H1 (cell line): ENCODE data around the gene IL6ST. TPM values are rescaled to one million over a fixed set of nuclear protein-coding genes. Genes with fewer than 3 reads are reported as not detected.

Source experiments
- CTCF ChIA-PET: fragments of 300-600 bp; sonication (Branson Sonifier 250); formaldehyde crosslinking; loops from one replicate; lab custom pipeline; 2021; ENCODE audit not compliant: partially characterized antibody; lab: Charles Lee
- POLR2A ChIA-PET: fragments of 300-600 bp; sonication (Branson Sonifier 250); formaldehyde crosslinking; loops from one replicate; lab custom pipeline; 2021; ENCODE audit warnings: inconsistent platforms; ENCODE audit not compliant: partially characterized antibody; lab: Charles Lee
- DNase-seq, 2 experiments: peaks; one replicate each; pipeline versions ENCODE4 v3.0.0 to v3.0.0-alpha.2; 2010 to 2022; ENCODE audit warnings: low spot score in 2 of 2, low read depth in 1 of 2, mixed read lengths in 1 of 2
- FAIRE-seq: peaks from 2 replicates; lab custom pipeline; 2011; peaks lifted over from hg19 to GRCh38; lab: Jason Lieb, UNC
- H2AFZ ChIP-seq: 2 replicates; pipeline ENCODE4 v1.8.1; 2012; ENCODE audit warnings: low read length, inconsistent platforms
- H2AK5ac ChIP-seq: 2 replicates; pipeline ENCODE4 v1.6.1; 2013; ENCODE audit warnings: low read depth, low read length
- H2BK120ac ChIP-seq: replicated peaks from 2 replicates; pipeline ENCODE3; 2013; ENCODE audit warnings: low read depth, low read length, inconsistent platforms
- H2BK12ac ChIP-seq: 2 replicates; pipeline ENCODE4 v1.6.1; 2013; ENCODE audit warnings: low read depth, low read length
- H2BK15ac ChIP-seq: 2 replicates; pipeline ENCODE4 v1.6.1; 2013; ENCODE audit warnings: low read length
- H2BK20ac ChIP-seq: 2 replicates; pipeline ENCODE4 v1.6.1; 2013; ENCODE audit warnings: low read length
- H2BK5ac ChIP-seq: 2 replicates; pipeline ENCODE4 v1.6.1; 2013; ENCODE audit warnings: low read depth, low read length
- H3K14ac ChIP-seq: 2 replicates; pipeline ENCODE4 v1.6.1; 2013; ENCODE audit warnings: inconsistent platforms; ENCODE audit not compliant: insufficient read length
- H3K18ac ChIP-seq: 2 replicates; pipeline ENCODE4 v1.6.1; 2013; ENCODE audit warnings: low read length; ENCODE audit errors: extremely low read depth
- H3K23ac ChIP-seq: 2 replicates; pipeline ENCODE4 v1.6.1; 2013; ENCODE audit warnings: inconsistent platforms; ENCODE audit not compliant: insufficient read length
- H3K23me2 ChIP-seq: 2 replicates; pipeline ENCODE4 v1.6.1; 2013; ENCODE audit warnings: low read depth, low read length
- H3K27ac ChIP-seq: 2 replicates; pipeline ENCODE4 v1.6.1; 2011; ENCODE audit warnings: low read depth, low read length, inconsistent platforms
- H3K27me3 ChIP-seq, 4 experiments: replicated peaks in 1 of 4; 1 replicate in 1 of 4; 2 replicates in 3 of 4; pipeline versions ENCODE4 v1.6.1 to v1.8.1; 2011 to 2013; ENCODE audit warnings: low read length in 3 of 4, mild to moderate bottlenecking in 3 of 4, inconsistent platforms in 2 of 4, mixed read lengths in 2 of 4, moderate library complexity in 1 of 4; ENCODE audit not compliant: control insufficient read depth in 3 of 4, insufficient read depth in 3 of 4; ENCODE audit errors: extremely low read depth in 1 of 4
- H3K36me3 ChIP-seq, 4 experiments: 2 replicates each; pipeline versions ENCODE4 v1.6.1 to v1.8.1; 2011 to 2013; ENCODE audit warnings: mild to moderate bottlenecking in 4 of 4, low read length in 3 of 4, moderate library complexity in 2 of 4, control low read depth in 1 of 4, inconsistent platforms in 1 of 4; ENCODE audit not compliant: insufficient read depth in 4 of 4, control insufficient read depth in 2 of 4
- H3K4ac ChIP-seq: replicated peaks from 2 replicates; pipeline ENCODE3; 2013; ENCODE audit warnings: low read length, low read depth, mixed read lengths, inconsistent platforms; ENCODE audit not compliant: insufficient read length
- H3K4me1 ChIP-seq, 4 experiments: replicated peaks in 1 of 4; 1 replicate in 1 of 4; 2 replicates in 3 of 4; pipeline versions ENCODE4 v1.6.1 to v1.8.1; 2011 to 2013; ENCODE audit warnings: low read length in 3 of 4, inconsistent platforms in 2 of 4, mixed read lengths in 1 of 4; ENCODE audit not compliant: insufficient read depth in 4 of 4, control insufficient read depth in 3 of 4
- H3K4me2 ChIP-seq, 2 experiments: 2 replicates each; pipeline versions ENCODE4 v1.6.1 to v1.8.1; 2011 to 2013; ENCODE audit warnings: low read depth in 2 of 2, low read length in 2 of 2, control low read depth in 1 of 2, inconsistent platforms in 1 of 2, mild to moderate bottlenecking in 1 of 2; ENCODE audit not compliant: insufficient read depth in 1 of 2
- H3K4me3 ChIP-seq, 4 experiments: fragments of 200-600, 300-600 bp in 1 of 4; sonication (generic), shearing (Covaris generic), sonication (Bioruptor Twin) in 1 of 4; 2 replicates each; pipeline versions ENCODE4 v1.5.1 to v1.8.1; 2011 to 2016; ENCODE audit warnings: low read length in 4 of 4, low read depth in 3 of 4, control low read depth in 2 of 4, inconsistent platforms in 2 of 4, mild to moderate bottlenecking in 2 of 4, mixed read lengths in 1 of 4, moderate library complexity in 1 of 4; ENCODE audit not compliant: insufficient read depth in 2 of 4; ENCODE audit errors: extremely low read depth in 1 of 4
- H3K56ac ChIP-seq: replicated peaks from 2 replicates; pipeline ENCODE3; 2013; ENCODE audit warnings: low read depth, mild to moderate bottlenecking, mixed read lengths, low read length, inconsistent platforms; ENCODE audit not compliant: insufficient read length
- H3K79me1 ChIP-seq: 2 replicates; pipeline ENCODE4 v1.6.1; 2013; ENCODE audit warnings: low read depth, low read length, control low read depth
- H3K79me2 ChIP-seq, 2 experiments: 2 replicates each; pipeline versions ENCODE4 v1.6.1 to v1.8.1; 2012 to 2013; ENCODE audit warnings: low read length in 2 of 2, mild to moderate bottlenecking in 2 of 2, inconsistent platforms in 1 of 2; ENCODE audit not compliant: insufficient read depth in 2 of 2, control insufficient read depth in 1 of 2
- H3K9ac ChIP-seq, 4 experiments: replicated peaks in 1 of 4; 1 replicate in 1 of 4; 2 replicates in 3 of 4; pipeline versions ENCODE4 v1.6.1 to v1.8.1; 2011 to 2013; ENCODE audit warnings: low read depth in 3 of 4, low read length in 3 of 4, control low read depth in 2 of 4, mild to moderate bottlenecking in 2 of 4, moderate library complexity in 2 of 4, inconsistent platforms in 1 of 4; ENCODE audit errors: extremely low read depth in 1 of 4
- H3K9me3 ChIP-seq, 2 experiments: 2 replicates each; pipeline versions ENCODE4 v1.6.1 to v1.8.1; 2012 to 2013; ENCODE audit warnings: mild to moderate bottlenecking in 2 of 2, moderate library complexity in 2 of 2, control low read depth in 1 of 2, inconsistent platforms in 1 of 2, low read depth in 1 of 2, low read length in 1 of 2, mixed read lengths in 1 of 2; ENCODE audit not compliant: insufficient read depth in 2 of 2
- H4K20me1 ChIP-seq, 2 experiments: replicated peaks in 1 of 2; 2 replicates each; pipeline versions ENCODE3 to v1.8.1; 2011 to 2013; ENCODE audit warnings: inconsistent platforms in 2 of 2, low read length in 2 of 2, mild to moderate bottlenecking in 1 of 2; ENCODE audit not compliant: insufficient read depth in 2 of 2, control insufficient read depth in 1 of 2
- H4K5ac ChIP-seq: 2 replicates; pipeline ENCODE4 v1.6.1; 2013; ENCODE audit warnings: low read length, low read depth, mixed read lengths, inconsistent platforms; ENCODE audit not compliant: insufficient read length
- H4K8ac ChIP-seq: 2 replicates; pipeline ENCODE4 v1.8.0; 2013; ENCODE audit warnings: mild to moderate bottlenecking, moderate library complexity, low read length, inconsistent platforms; ENCODE audit not compliant: insufficient read depth; ENCODE audit errors: extremely low read depth
- H4K91ac ChIP-seq: replicated peaks from 2 replicates; pipeline ENCODE3; 2013; ENCODE audit warnings: low read length, mixed read lengths, inconsistent platforms; ENCODE audit not compliant: insufficient read length
- ASH2L ChIP-seq: fragments of 200-600, 300-600 bp; sonication (generic); IDR thresholded peaks from one replicate; pipeline ENCODE4 v1.7.1; 2017; ENCODE audit warnings: low read length
- BACH1 ChIP-seq: IDR thresholded peaks from 2 replicates; pipeline ENCODE4 v1.6.1; 2012; ENCODE audit warnings: low read length, improper control_type of control experiment
- CHD1 ChIP-seq: IDR thresholded peaks from 2 replicates; pipeline ENCODE4 v1.6.1; 2012; ENCODE audit warnings: low read depth, low read length, improper control_type of control experiment
- CHD2 ChIP-seq: IDR thresholded peaks from 2 replicates; pipeline ENCODE4 v1.6.1; 2012; ENCODE audit warnings: low read length, improper control_type of control experiment
- EZH2 ChIP-seq: fragments of 200-600 bp; sonication (generic); IDR thresholded peaks from 2 replicates; pipeline ENCODE4 v1.7.1; 2012; ENCODE audit warnings: low read depth, mild to moderate bottlenecking, moderate library complexity, low read length, inconsistent platforms; ENCODE audit not compliant: severe bottlenecking
- JUND ChIP-seq: IDR thresholded peaks from 2 replicates; pipeline ENCODE4 v1.6.1; 2011; ENCODE audit warnings: mild to moderate bottlenecking, improper control_type of control experiment, low read length
- KDM1A ChIP-seq: fragments of 200-600, 300-600 bp; sonication (generic); IDR thresholded peaks from 2 replicates; pipeline ENCODE4 v1.7.1; 2016; ENCODE audit warnings: mild to moderate bottlenecking, low read length, borderline replicate concordance
- RXRA ChIP-seq: IDR thresholded peaks from 2 replicates; pipeline ENCODE4 v1.6.1; 2011; ENCODE audit warnings: low read depth, mild to moderate bottlenecking, low read length, moderate library complexity; ENCODE audit not compliant: insufficient read depth
- SIN3A ChIP-seq, 2 experiments: IDR thresholded peaks in 1 of 2; conservative IDR thresholded peaks in 1 of 2; 2 replicates each; pipeline ENCODE4 v1.6.1; 2011 to 2012; ENCODE audit warnings: low read length in 2 of 2, improper control_type of control experiment in 1 of 2, low read depth in 1 of 2, mild to moderate bottlenecking in 1 of 2
- SP2 ChIP-seq: IDR thresholded peaks from 2 replicates; pipeline ENCODE4 v1.6.1; 2012; ENCODE audit warnings: mild to moderate bottlenecking, low read length, inconsistent platforms
- WGBS, 2 experiments: shearing (Covaris generic) in 1 of 2; methylation state at CpG; one replicate each; pipeline versions ENCODE4 v1.1.6 to v1.1.7; 2013 to 2015; ENCODE audit warnings: low lambda C conversion rate in 2 of 2, mixed read lengths in 2 of 2, inconsistent platforms in 1 of 2, low coverage in 1 of 2, missing lambda C conversion rate in 1 of 2; ENCODE audit not compliant: insufficient replicate concordance in 2 of 2, insufficient coverage in 1 of 2, insufficient read length in 1 of 2; ENCODE audit errors: extremely low coverage in 1 of 2, missing lambda C conversion rate in 1 of 2; 5-methylcytosine and 5-hydroxymethylcytosine counted together
- polyA plus RNA-seq, 7 experiments: library from polyadenylated mRNA; depleted of rRNA in 3 of 7; stranded (reverse) in 5 of 7; unstranded in 2 of 7; fragments of >200 nt in 5 of 7; fragments of 200-250 nt in 2 of 7; gene quantifications; 1 replicate in 5 of 7; 2 replicates in 1 of 7; 4 replicates in 1 of 7; pipeline versions ENCODE4 v1.2.1 to v1.2.3, GENCODE V29; 2011 to 2013; ENCODE audit warnings: missing spikeins in 2 of 7, mixed read lengths in 2 of 7
- total RNA-seq: library from RNA; stranded (reverse); fragmentation: NEBNext Ultra II Directional; extraction: Animal tissue kit (Norgen Biotek cat#: 25700); gene quantifications from 2 replicates; pipeline ENCODE4 v1.2.1, GENCODE V29; 2021
- TF ChIP-seq, protein P1 (sequence below): IDR thresholded peaks from 2 replicates; pipeline ENCODE4 v1.6.1; 2011; ENCODE audit warnings: low read length, improper control_type of control experiment

IL6ST gene
- total and polyA plus RNA-seq, 2 of the 8 experiments (the other 6 are each of a cell fraction or from before 2014, with no cell fraction given): 1.4 to 11.1 TPM

DNA sequence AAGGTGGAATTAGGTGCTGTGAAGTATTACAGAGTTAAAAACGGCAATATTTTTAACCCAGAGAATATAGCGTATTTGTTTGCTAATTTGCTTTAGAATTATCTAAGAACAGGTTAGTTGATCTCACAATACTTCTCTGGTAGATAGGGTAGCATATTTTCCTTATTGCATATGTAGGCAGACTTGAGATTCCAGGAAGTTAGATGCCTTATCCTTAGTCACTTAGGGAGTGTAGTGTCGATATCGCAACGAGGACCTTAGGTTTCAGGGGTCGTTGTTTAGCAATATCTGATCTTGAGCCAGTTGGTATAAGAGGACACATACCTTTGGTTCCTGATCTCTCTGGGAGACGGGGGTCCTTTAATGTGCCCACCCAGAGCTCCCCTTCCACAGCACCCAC lies 28.5 kb upstream of the IL6ST start:
- POLR2A ChIA-PET: no interaction called here
- no peak overlapping the region for H2AFZ ChIP-seq
- H3K79me1 ChIP-seq: no peaks in the 10 kb centered on the region
- 95% methylated on average over 7 of the region's 7 CpGs; no CpG with 5 or more reads in 1 of the 2 experiments for WGBS, 2 experiments
- H2AK5ac ChIP-seq: no peak overlapping the region
- no peak overlapping the region for H3K18ac ChIP-seq
- H2BK120ac ChIP-seq: no peak overlapping the region
- no peak overlapping the region for H2BK5ac ChIP-seq
- H3K79me2 ChIP-seq: no peaks in the 10 kb centered on the region
- no peak overlapping the region for H4K5ac ChIP-seq
- no peak overlapping the region for H3K56ac ChIP-seq
- no peak overlapping the region for H3K14ac ChIP-seq
- H3K36me3 ChIP-seq: no peaks in the 10 kb centered on the region
- TF ChIP-seq SIN3A (conservative IDR thresholded peaks at IDR 0.05 in 1 of 2, IDR thresholded peaks at IDR 0.05 in 1 of 2; ENCODE audit: low read depth in 1 of 2, low read length in 2 of 2) (no peak), RXRA (no peak), SP2 (no peak), CHD1 (no peak), ASH2L (no peak), BACH1 (no peak), JUND (no peak), CHD2 (no peak), EZH2 (no peak), KDM1A (no peak)
- TF ChIP-seq, protein P1, sequence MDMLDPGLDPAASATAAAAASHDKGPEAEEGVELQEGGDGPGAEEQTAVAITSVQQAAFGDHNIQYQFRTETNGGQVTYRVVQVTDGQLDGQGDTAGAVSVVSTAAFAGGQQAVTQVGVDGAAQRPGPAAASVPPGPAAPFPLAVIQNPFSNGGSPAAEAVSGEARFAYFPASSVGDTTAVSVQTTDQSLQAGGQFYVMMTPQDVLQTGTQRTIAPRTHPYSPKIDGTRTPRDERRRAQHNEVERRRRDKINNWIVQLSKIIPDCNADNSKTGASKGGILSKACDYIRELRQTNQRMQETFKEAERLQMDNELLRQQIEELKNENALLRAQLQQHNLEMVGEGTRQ: no peak
- CTCF ChIA-PET: interaction anchor here (0.6 kb wide), 1 partner anchor 37 kb away, joined by 3 read pairs; no protein-coding TSS in a partner anchor
- no peaks in the 10 kb centered on the region for H3K9me3 ChIP-seq
- H3K23ac ChIP-seq: no peak overlapping the region
- no peak overlapping the region for H3K9ac ChIP-seq
- no peak overlapping the region for H4K8ac ChIP-seq
- no peaks in the 10 kb centered on the region for H4K20me1 ChIP-seq
- H2BK15ac ChIP-seq: no peak overlapping the region
- H3K4me2 ChIP-seq: no peak overlapping the region
- DNase-seq: no peak
- no peaks in the 10 kb centered on the region for H3K27me3 ChIP-seq
- H3K4me3 ChIP-seq: no peak overlapping the region
- H4K91ac ChIP-seq: no peak overlapping the region
- no peak overlapping the region for H2BK12ac ChIP-seq
- H3K27ac ChIP-seq: no peak overlapping the region
- H3K4ac ChIP-seq: no peak overlapping the region
- H3K23me2 ChIP-seq: no peaks in the 10 kb centered on the region
- no peaks in the 10 kb centered on the region for H3K4me1 ChIP-seq
- no peak overlapping the region for H2BK20ac ChIP-seq
- no peak for FAIRE-seq
